HG03025 (cell line): ENCODE results near the gene CNNM2.
A peak's percentile ranks its signal among the peaks of the same experiment; 100 is the strongest.

Experiments
- ATAC-seq: cut with Tn5 transposase; IDR thresholded peaks from one replicate; pipeline ENCODE4 v1.9.1; 2021; ENCODE audit warnings: mild to moderate bottlenecking, moderate library complexity; ENCODE audit not compliant: unreplicated experiment, low FRiP score

Gene CNNM2

DNA sequence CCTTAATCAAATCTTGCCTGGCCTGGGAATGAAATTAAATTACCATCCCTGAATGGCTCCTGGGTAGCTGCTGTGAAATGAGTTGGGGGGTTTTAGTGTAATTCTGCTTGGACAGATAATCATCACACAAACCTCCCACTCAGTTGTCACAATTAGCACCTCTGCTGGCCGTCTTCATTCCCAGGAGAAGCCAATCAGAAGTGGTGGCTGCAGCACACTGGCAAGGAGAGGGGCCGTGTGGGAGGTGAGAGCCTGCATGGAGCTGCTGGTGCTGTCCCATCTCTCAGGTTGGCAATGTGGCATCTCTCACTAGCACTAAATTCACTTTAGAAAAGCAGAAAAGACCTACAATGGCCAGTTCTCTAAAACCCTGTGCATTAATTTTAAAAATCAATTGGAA is 182.5 kb downstream of the CNNM2 start:
- no peak for ATAC-seq

DNA sequence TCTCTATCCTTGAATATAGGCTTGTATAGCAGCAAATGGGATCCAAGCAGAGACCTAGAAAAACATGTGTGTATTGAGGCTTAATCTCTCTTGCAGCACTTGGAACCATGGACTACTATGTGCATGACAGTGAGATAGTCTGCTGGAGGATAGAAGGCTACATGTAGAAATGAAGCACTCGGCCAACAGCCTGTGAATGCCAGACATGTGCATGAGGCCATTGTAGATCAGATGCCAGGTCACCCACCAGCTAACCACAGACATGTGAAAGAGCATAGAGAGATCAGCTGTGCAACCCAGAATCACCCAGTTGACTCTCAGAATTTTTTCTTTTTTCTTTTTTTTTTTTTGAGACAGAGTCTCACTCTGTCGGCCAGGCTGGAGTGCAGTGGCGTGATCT is 184.1 kb downstream of the CNNM2 start:
- no peak for ATAC-seq

DNA sequence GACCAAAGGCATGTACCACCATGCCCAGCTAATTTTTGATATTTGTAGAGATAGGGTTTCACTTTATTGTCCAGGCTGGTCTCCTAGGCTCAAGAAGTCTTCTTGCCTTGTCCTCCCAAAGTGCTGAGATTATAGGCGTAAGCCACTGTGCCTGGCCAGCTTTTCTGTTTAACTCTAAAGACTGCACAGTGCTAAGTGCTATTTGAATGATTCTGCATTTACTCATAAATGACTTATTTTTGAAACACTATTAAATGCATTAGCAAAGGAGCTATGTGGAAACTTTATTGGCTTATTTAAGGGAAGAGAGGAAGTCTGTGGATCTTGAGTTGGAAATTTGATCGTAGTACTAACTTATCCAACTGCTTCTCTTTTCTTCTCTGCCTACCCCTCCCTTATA is 185.9 kb downstream of the CNNM2 start:
- no peak for ATAC-seq

DNA sequence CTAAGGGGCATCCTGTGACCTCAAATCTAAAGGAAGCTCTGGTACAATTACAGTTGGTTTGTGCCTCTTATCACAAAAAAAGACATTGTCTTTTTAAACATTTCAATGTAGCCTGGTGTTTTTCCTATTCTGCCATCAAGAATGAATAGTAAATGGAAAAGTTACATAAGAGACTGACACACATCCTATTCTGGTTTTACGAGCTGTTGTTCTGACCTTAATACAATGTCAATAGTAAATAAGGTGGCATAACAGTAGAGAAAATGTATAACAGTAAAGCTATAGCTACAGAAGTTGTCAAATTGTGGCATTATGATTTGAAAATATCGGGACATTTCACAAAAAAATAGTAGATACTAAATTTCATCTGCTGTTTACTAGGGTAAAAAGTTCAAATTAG is 186.6 kb downstream of the CNNM2 start:
- no peak for ATAC-seq

DNA sequence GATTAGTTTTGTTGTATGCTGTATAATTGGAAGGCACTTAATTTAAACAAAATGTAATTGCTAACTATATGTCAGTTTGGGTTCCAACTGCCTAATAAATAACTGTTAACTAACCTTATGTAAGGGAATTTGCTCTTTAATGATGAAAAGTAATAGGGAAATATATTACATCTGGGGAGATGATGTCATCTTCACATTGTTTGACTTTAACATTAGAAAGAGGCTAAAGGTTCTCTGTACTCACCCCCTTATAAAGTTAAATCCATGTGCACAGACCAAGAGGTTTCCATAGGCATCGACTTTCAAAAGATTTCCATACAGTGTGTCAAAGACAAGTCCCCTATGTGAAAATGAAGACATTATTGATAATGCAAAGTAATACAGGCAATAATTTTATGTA is 187.4 kb downstream of the CNNM2 start:
- ATAC-seq: no peak

DNA sequence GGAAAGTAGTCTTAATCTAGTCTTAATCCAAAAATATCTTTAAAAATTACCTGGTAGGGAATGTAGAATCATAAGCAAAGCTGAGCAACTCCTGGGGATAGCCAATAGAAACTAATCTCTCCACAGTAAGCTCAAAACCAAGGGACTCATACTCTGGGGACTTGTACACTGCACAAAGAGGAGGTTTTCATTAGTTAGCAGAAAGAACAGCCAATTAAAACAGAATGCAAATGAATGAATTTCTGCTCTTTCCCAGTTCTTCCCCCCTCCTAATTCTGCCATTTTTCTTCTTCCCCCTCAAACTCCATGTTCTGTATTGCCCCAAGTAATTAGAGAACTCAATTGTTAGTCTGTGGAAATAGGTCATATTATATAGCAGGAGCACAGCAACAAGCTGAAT is 188.4 kb downstream of the CNNM2 start:
- ATAC-seq: no peak

DNA sequence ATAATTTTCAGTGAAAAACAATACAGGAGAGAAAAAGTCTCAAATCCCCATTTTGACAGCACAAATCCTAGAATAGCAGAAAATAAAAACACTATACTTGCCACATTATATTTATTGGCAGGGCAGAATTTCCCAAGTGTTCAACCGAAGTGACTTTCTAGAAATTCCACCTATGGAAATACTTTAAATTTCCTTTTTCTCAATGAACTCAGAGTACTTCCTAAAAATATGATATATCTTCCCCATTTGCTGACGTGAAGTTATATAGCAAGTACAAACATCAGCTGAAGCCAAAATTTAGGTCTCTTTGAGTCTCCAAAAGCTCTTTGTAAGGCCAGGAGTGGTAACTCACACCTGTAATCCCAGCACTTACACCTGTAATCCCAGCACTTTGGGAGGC is 191.7 kb downstream of the CNNM2 start:
- no peak for ATAC-seq

DNA sequence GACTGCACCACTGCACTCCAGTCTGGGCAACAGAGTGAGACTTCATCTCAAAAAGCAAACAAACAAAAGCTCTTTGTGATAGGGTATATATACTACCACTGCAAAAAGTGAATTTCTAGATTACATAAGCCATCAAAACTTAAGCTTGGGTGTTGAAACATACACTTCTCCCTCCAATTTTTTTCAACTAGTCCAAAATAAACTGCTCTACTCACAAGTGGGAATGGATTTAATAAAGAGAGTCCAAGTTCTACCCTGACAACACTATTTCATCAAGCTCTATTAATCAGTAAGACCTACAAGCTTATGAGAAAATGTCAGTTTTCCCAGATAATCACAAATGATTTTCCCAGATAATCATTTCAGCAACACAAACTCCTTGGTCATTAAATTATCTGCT is 192.3 kb downstream of the CNNM2 start:
- ATAC-seq: no peak

DNA sequence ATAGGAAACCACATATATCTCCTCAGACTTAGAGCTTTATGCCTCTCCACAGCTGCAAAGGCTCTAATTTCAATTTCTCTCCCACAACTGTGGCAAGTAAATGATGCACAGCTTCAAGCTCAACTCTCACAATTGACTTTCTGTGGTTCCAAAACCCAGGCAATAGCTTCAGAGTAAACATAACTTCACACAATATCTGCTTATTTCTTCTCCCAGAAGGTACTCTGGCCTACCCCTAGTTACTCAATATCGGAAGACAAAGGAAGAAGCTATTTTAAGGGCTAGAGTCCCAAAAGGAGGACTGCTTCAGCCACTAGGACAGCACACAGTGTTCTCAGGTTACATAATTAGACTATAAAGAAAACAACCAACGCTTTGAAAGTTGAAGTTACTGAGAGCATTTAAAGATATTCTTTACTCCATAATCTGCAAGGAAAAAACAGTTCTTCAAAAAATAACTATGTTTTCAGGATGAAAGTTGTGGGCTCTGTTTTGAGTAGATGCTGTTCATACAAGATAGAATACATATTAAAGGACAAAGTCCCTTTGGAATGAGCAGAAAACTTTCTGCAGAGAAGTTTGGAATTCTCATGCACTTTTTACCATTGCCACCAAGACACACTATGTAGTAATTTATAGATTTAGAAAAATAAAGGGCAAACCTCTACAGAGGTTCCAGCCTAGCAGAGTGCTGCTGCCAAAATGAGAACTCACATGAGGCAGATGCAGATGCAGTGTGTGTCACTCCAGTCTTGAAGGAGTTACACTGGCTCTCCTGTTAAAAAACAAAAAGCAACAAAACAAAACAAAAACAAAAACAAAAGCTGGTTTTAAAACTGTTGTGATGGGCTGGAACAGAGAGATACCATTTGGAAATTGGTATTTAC is 193.2 kb downstream of the CNNM2 start:
- peak; percentile 42 for ATAC-seq

DNA sequence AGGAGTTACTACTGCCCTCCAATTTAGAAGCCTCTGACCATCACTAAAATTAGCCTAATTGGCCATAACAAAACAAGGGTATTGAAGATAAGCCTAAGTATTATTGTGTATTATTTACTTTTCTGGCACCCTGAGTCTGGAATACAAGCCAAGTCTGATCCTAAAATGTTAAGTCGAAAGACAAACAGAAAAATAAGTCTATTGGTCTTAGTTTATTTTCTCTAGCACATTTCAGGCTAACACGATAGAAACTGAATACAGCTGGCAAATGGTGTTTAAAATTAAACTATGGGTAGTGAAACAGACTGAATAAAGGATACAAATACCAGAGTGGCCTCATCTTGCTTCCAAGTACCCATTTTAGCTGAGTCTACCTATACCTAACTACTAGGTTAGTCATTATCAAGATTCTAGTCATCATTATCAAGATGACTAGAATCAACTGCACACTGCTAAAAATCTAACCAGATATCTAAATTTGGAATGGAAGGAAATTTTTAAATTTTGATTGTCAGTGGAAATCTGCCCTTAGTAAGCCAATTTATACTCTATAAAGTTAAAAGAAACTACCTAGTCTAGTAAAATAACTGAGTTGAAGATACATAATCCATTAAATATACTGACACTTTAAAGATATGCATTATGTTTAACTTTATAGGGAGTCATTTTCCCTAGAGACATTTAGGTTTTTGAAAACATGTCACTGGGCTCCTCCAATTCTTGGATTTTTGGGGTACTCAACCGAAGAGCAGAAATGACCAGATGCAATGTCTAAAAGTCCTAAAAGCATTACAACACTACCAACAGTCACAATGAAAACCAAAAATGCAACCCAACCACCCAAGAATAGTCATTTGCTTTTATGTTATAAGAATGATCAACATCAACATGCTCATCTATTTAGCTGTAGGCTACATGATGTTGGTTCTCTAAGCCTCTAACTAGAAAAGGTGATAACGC is 194.1 kb downstream of the CNNM2 start:
- peak; percentile 61 for ATAC-seq

DNA sequence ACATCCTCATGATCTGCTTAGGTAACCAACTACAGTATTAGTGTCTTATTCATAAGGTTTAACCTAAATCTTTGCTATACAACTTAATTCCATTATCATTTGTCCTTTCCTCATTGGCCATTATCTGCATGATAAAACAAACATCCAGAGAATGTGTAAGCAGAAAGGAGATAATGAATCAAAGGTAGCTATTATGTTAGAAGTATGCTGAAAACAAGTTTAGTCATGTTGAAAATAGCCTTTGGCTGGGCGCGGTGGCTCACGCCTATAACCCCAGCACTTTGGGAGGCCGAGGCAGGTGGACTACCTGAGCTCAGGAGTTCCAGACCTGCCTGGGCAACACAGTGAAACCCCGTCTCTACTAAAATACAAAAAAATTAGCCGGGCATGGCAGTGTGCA is 196.8 kb downstream of the CNNM2 start:
- no peak for ATAC-seq

DNA sequence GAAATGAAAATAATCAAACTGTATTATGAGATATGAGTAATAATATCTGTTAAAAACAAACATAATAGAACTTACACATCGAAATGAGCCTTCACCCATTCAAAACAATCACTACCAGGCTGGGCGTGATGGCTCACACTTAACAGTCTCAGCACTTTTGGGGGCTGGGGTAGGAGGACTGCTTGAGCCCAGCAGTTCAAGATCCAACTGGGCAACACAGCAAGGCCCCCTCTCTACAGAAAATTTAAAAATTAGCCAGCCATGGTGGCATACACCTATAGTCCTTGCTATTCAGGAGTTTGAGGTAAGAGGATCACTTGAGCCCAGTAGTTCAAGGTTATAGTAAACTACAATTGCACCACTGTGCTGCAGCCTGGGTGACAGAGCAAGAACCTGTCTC is 199.2 kb downstream of the CNNM2 start:
- no peak for ATAC-seq

DNA sequence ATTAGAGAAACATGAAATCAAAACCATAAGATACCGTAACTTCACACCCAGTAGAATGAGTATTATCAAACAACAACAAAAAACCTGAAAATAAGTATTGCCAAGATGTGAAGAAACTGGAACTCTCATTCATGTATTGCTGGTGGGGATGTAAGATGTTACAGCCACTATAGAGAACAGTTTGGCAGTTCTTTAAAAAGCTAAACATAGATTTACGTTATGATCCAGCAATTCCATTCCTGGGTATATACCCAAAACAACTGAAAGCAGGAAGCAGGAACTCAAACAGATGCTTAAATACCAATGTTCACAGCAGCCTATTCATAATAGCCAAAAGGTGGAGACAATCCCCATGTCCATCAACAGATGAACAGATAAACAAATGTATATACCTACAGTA is 202.5 kb downstream of the CNNM2 start:
- no peak for ATAC-seq

DNA sequence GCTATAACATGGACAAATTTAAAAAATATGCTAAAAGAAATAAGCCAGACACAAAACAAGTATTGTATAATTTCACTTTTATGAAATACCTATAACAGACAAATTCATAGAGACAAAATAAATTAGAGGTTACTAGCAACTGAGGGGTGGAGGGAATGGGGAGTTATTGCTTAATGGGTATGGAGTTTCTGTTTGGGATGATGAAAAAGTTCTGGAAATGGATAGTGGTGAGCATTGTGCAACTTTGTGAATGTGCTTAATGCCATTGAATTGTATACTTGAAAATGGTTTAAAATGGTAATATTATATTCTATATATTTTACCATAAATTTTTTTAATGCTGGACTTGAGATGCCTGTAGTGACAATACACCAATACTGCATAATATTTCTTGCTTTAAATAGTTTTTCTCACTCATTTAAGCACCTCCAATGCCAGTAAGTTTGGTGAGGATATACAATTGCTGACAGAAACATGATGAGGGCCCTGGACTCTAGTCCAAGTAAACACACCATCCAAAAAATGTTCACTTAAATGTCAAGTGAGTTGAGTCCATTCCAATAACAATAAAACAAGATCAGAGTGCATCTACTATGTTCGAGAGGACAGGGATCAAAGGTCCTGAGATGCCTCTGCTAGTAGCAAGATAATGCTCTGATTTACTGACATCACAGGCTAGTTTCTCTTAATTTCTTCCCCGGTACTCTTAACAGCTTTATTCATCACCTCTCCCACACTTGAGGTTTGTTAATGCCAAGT is 203.1 kb downstream of the CNNM2 start:
- no peak for ATAC-seq

DNA sequence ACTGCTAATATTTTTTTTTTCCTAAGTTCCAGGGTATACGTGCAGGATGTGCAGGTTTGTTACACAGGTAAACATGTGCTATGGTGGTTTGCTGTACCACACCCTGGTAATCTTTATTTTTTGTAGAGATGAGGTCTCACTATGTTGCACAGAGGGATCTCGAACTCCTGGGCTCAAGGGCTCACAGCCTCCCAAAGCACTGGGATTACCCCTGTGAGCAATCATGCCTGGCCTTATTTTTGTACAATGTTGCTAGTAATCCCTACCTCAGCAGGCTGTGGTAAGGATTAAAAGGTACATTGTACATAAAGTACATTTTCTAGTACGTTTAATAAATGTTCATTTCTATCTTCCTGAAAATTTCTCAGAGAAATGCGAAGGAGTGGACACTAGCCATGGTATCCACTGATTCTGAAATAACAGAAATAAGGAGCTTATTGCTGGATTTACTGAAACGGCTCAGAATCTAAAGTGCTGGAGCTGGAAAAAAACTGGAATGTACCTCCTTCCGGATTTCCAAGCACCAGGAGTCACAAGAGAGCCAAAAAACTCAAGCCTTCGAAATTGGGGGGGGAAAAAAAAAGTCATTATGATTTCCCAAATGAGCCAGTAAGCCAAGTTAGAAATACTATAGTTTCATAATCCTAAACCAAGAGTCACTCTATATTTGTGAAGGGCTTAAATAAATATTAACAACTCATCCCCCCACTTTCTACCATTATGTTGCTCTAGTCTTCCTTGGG is 205.4 kb downstream of the CNNM2 start:
- no peak for ATAC-seq

DNA sequence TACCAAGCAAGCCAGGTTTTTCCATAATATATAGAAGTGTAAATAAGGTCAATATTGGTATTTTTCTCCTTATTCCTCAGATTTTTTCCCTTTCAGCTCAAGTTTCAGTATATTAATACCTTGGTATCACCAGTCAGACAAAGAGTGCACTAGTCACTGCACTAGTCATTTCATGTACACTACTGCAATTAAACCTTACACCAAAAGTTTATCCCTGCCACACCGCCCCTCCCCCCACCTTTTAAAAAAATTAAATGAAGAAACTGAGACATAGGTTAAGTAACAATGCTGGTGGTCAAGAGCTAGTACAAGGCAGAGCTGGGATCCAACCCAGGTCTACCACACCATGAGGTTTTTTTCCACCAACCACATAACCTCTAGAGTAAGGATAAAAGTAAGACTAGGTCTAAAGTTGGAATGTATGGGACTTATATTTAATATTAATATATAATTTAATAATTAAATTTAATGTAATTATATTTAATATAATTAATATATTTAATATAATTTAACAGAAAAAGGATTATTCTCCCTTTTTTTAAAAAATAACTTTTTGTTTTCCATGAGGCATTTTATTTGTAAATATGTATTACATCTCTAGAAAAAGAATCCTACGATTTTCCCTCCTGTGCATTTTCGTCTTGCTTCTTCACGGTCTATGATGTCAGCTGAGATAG is 206.5 kb downstream of the CNNM2 start:
- ATAC-seq: no peak

DNA sequence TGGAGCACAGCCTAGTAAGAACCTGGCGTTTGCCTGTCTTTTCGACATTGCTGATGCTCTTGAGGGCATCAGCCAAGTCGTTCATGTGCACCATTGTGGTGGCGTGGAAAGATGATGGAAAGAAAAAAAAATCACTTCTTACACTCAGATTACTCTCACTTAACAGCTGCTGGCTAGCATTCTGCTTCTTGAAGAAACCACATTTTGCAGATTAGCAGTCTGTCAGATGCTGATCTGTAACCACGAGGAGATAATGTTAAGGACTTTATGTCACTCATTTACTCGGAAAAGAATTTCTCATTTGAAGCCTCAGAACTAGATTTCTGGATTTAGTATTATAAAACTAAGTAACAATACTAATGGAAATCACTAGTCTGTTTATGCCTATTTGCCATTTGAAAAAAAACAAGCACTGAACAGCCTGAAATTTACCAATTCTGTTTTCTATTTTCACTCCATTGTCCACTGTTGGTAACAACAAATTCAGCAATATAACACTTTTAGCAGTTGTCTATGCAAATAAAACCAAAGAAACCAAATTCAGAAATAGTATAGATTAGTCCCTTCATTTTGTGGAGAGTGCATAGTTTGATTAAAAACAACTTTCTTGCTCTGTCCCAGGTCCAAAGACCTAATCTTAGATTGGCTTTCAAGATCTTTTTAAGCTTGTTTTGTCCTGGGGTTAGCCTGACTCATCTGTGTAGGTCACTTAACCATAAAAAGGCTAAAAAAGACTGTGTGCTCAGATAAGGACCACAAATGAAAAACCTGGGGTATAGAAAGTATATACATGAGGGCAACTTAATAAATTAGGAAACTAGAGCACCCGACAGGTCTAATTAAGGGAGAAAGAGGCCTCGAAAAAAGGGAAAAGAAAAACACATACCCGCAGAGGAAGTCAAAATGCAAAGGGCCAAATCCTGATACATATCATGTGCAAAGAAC is 207.5 kb downstream of the CNNM2 start:
- peak; percentile 56 for ATAC-seq

DNA sequence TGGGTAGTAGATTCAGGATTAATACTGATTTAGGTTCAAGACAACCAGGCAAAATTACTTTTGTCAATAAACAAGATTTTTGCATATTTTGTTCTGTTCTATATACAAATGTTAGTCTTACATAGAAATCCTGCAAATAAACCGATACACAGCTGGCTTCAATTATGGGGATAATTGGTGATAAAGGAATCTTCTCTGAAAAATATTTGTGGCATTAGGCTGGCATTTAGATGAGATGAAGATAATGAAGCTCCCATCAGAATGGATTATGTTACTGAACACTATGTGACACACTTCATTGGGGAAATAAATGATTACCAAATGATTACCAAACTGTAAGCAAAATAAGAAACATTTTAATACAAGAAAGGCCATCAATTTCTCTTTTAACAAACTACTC is 209.1 kb downstream of the CNNM2 start:
- ATAC-seq: no peak
